Activated CD8-positive, alpha-beta memory T cell treated with anti-CD3 and anti-CD28 coated beads, Interleukin-2, amount 50 U/mL, for 24 hours (primary cell): ENCODE measurements around the gene COG7.
"Not testable (repeated sequence)": the region's sequence is repeated elsewhere in the genome, so short reads cannot be mapped to it uniquely, and the experiment has no call there.

ENCODE experiments used
- DNase-seq: peaks from one replicate; pipeline ENCODE4 v3.0.0-alpha.2; 2020; ENCODE audit errors: extremely low read depth

COG7 gene

DNA sequence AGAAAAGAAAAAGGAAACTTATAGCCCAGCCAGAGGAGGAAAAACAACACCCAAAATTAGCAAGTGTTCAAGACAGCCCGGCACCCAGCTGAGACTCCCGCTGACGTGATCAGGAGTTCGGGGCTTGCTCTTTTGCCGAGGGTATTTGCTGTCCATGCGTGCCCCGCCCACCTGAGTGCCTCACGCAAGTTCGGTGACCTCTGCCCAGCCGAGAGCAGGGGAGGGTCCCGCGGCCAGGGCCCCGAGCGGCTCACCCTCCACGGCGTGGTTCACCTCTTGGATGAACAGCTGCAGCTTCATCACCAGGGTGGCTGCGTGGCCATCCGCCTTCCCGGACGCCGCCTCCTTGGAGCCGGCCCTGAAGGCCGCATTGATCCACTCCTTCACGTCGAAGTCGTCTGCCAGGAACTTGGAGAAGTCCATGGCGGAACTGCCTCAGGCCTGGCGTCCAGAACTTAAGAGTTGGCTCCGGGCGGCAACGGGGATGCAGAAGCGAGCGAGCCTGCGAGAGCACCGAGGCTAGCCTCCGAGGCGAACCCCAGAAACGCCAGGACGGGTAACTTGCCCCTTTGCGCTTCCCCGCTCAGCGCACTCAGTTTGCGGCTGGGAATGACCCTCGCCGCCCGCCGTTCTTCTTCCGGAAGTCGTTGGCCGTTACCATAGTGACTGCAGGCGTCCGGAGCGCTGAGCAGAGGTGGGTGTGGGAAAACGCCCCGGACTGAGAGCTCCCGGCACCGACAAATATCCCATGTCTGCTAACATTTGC, at the start of gene COG7:
Gene COG7 (minus strand): TSS at position 618 of the 766 bp plus-strand sequence. CDS start 195 bp downstream, at position 423.
- DNase-seq: peak; percentile 73

DNA sequence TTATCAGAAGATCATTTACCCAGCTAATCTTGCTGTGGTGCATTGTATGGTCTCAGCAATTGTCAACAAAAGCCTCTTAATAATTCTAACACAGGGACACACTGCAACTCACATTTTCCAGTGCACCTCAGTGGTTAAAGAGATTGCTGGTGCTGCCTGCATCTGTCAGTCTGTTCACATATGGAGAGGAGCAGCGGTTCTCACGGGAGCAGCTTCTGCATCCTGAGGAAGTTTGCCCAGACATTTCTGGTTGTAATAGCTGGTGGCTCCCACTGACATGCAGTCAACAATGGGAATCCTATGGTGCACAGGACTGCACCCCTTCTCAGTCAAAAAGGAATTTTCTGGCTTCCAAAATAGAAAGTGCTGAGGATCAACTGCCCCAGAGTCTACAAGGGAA, 49.5 kb upstream of the COG7 start:
- DNase-seq: no peak

DNA sequence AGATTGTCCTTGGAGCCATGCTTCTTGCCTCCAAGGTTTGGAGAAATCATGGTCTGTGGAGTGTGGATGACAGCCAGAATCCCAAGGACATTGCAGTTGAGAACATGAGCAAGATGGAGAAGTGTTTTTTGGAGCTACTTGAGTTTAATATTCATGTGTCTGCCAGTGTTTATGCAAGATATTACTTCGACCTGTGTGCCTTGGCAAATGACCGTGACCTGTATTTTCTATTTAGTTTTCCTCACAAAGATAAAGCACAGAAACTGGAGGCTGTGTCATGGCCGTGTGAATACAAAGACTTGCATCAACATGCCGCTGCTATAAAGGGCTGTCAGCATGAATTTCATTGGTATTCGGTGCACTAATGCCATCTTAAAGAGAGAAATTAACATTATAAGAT, 48.3 kb upstream of the COG7 start:
- no peak for DNase-seq

DNA sequence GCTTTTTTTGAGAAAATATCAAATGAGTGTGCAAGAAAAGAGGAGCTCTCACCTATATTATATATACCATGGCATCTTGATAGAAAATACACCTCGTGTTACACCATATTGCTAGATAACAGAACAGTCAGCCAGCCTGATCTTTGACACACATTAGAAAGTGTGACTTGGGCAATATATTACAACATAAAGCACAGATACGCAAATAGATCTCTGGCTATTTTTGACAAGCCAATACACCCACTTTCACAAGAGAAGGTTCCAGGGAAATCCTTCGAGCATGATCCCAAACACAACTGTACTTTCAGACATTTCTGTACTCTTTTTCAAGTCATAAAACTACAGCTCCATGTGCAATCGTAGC, 47.9 kb upstream of the COG7 start:
- no peak for DNase-seq

DNA sequence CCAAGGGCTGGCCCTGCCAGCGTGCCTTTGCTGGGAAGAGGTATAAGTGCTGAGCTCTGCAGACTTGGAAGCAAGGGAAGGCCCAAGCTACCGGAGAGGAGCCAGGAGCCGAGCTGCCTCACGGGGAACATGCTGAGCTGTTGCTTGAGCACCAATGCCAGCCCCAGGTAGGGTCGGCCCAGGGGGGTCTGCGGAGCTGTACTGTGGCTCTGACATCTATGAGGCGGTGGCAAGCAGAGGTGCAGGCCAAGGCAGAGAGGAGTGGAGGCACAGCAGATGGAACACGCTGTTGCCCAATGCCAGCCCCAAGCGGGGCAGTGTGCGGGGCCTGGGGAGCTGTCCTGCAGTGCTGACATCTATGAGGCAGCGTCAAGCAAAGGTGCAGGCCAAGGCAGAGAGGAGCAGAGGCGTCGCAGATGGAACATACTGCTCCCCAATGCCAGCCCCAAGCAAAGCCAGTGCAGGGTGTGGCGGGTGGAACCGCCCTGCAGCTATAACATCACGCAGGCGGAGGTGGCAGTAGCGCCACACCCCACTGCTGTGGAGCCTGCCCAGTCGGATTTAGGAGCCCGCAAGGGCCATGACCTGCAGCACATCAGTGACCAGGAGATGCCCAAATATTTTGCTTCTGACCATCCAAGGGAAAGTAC, 47.3 kb upstream of the COG7 start:
- DNase-seq: no peak

DNA sequence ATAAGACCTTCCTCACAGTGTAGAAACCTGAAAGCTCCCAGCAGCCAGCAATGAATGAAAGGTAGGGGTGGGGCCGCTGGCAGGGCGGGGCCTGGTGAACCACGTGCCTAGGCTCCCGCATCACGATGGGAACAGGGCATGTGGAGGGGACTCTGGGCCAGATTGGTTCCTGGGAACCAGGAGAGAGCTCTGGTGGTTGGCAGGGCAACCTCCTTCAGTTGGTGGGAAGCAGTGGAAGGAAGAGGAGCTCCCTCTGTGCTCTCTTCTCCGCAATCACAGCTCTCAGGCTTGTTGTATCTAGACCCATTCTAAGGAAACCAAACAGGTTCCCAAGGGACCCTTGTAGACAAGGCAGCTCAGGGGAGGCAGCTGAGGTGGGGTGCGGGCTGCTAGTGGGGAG, 46.8 kb upstream of the COG7 start:
- DNase-seq: no peak

DNA sequence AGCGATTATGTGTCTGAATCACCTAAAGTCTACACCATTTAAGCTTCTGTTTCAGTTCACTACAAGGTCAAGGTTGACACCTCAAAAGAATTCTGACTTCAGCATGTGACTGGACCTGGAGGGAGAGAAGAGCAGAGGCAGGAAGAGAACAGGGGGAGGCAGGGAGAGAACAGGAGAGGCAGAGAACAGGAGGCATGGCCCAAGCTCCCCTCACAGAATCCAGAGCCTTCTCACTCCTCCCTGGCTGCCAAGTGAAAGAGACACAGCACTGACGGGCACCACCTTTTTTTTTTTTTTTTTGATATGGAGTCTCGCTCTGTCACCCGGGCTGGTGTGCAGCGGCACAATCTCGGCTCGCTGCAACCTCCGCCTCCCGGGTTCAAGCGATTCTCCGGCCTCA, 45.9 kb upstream of the COG7 start:
- DNase-seq: no peak

DNA sequence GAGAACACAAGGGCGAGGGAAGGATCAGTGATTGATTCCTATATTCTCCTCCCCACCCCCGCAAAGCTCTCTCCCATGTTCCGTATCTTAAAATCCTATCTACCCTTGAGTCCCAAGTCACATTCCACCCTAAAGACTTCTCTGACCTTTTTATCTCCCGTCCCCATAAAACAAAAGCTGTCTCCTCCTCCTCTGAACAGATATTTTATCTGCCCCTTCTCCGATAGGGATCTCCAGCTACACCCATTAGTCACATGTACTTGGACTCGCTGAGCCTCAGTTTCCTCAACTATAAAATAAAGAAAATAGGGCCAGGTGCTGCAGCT, 44.5 kb upstream of the COG7 start:
- no peak for DNase-seq

DNA sequence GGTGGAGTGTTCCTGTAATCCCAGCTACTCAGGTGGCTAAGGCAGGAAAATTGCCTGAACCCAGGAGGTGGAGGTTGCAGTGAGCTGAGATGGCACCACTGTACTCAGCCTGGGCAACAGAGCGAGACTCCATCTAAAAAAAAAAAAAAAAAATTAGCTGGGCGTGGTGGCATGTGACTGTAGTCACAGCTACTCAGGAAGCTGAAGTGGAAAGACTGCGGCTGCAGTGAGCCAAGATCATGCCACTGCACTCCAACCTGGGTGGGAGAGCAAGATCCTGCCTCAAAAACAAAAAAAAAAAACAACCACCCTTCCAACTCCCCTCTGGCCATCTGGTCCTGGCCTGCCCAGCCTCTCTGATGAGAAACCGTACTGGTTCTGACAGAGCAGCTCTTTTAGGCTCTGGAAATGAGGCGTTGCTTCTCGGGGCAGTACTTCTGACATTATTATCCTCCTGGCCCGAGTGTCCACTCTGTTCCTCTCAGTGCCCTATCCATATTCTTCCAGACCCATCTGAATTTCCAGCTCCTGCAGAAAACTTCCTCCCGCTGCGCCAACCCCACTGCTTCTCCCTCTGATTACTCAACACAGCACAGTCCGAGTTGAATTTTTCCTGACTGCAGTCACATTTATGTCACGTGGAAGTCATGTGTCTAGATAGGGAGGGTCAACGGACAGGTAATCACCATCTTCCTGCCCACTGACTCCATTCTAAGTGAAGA, 44.0 kb upstream of the COG7 start:
- DNase-seq: no peak

DNA sequence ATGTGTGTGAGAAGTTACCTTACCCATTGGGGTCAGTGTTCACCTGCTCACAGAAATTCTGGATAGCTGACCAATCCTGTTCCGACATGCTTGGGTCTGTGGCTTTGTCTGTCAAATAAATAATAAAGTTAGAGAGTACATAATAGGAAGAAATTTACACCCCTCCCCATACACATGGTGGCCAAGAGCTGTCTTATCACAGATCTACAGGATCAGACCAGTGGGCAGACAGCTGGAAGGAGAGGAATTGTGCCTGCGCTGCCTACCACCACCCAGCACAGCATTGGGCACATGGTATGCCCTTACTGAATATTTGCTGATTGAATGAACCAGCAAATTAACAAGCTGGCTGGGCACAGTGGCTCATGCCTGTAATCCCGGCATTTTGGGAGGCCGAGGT, 42.7 kb upstream of the COG7 start:
- no peak for DNase-seq

DNA sequence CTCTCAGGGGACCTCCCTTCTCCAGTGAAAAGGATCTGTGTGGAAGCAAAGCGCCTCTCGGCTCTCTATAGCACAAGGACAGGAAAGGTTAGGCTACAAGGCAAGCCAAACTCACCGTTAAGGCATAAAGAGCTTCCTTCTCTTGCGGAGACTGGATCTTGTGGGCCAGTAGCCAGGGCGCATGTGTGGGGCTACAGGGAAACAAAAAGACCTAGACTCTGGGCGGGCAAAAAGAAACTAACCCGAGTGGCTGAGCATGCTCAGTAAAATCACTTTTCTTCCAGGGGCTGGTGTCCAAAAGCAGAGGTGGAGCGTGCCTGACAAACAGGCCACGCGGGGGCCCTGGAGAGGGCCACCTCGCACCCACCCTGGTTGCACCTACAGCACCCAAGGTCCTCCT, 41.2 kb upstream of the COG7 start:
- DNase-seq: no peak

DNA sequence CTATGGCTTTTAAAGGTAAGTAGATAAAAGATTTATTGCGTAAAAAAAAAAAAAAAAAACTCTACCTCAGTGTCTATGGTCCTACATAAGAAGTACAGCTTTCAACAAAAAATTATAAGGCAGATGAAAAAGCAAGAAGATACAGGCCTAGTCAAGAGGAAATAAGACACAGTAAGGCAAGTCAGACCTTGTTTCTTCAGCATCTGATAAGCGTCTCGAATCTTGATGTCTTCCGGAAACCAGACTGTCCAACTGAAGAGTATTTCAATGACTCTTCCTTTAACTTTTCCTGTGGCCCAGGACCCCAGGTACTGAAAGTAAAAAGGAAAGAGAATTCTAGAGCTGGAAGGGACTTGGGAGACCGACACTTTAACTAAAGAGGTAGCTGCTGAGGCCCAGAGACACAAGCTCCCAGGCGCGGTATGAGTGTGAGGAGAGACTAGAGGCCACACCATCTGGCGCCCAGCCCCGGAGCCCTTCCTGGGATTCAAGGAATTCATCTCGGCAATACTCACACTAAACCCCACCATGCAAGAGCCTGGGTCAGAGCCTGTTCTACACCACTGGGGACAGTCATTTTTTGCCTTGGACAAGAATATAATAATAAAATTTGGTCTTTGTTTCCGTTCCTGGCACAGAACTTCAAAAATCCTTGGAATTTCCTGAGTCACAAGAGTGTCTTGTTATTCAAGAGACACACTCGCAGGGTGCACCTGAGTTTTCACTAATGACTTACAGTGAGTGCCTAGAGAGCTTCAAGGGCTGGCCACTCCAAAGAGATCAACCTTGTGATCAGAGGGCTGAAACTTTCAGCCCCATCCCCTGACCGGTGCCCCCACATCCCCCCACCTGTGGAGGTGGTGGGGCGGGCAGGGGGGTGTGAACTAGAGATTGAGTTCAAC, 38.8 kb upstream of the COG7 start:
- no peak for DNase-seq

DNA sequence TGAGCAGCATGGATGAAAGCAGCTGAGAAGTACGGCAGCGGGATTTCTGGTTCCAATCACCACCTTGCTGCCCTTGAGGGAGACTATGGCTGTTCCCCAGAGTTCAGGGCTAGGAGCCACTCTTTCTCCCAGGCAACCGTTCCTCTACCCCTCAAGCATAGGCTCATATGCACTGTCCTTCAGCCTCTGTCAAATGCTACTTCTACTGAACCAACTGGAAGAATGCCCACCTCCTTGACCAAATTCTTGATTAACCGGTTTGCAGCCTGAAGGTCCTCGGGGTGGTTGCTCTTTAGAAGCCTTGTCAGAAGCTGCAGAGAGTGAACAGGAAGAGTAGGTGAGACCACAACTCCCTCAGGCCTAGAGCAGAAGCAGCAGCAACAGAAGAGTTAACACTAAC, 33.5 kb upstream of the COG7 start:
- no peak for DNase-seq

DNA sequence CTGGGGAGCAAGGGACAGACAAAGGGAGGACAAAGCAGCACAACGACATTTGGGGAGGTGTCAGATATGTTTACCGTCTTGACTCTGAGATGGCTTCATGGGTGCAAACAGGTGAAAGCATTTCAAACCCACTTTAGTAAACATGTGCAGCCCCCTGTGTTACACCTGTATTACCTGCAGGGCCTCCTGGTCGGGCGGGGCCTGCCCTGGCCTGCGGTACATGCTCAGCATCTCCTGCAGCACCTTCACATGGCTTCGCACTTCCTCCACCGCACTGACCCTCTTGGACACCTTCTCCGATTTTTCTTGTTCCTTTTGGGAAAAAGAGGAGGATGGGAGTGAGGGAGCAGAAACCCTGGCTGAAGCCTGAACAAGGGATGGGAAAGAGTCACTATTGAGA, 32.9 kb upstream of the COG7 start:
- DNase-seq: no peak

DNA sequence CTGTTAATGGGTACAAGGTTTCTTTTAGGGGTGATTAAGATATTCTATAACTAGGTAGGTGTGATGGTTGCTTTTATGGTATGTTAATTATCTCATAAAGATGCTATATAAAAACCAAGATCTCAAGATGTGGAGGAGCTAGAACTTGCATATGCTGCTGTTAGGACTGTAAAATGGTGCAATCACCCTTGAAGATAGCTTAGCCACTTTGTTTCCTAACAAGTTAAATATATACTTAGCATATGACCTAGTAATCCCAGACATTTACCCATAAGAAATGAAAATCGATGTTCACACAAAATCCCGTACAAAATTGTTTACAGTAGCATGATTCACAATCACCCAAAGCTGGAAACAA, 32.2 kb upstream of the COG7 start:
- DNase-seq: no peak

DNA sequence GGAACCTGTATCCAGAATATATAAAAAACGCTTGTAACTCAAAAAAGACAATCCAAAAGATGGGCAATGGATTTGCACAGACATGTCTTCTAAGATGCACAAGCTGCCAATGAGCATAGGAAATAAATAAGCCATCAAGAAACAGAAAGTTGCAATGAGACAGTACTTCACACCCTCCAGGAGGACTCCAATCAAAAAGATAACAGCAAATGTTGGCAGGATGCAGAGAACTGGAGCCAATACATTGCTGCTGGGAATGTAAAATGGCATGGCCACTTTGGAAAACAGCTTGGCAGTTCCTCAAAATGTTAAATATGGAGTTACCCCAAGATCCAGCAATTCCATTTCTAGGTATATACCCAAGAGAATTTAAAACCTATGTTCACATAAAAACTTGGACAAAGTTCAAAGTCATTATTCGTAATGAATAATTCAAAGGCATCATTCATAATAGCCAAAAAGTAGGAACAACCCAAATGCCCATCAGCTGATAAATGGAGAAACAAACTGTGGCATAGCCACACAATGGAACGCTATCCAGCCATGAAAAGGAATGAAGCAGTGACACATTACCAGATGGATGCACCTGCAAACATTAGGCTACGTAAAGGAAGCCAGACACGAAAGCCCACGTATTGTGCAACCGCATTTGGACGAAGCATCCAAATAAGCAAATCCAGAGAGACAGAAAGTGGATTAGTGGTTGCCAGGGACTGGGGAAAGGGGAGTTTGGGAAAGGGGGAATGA, 31.7 kb upstream of the COG7 start:
- no peak for DNase-seq

DNA sequence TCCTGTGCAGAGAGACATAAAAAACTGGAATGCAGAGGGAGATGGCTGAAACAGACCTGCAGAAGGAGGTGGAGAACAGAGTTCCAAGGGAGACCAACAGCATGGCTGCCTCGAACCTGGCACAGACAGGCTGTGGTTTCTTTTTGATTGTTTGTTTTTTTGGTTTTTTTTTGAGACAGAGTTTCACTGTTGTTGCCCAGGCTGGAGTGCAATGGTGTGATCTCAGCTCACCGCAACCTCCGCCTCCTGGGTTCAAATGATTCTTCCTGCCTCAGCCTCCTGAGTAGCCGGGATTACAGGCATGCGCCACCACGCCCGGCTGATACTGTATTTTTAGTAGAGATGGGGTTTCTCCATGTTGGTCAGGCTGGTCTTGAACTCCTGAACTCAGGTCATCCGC, 30.5 kb upstream of the COG7 start:
- DNase-seq: not testable (repeated sequence)

DNA sequence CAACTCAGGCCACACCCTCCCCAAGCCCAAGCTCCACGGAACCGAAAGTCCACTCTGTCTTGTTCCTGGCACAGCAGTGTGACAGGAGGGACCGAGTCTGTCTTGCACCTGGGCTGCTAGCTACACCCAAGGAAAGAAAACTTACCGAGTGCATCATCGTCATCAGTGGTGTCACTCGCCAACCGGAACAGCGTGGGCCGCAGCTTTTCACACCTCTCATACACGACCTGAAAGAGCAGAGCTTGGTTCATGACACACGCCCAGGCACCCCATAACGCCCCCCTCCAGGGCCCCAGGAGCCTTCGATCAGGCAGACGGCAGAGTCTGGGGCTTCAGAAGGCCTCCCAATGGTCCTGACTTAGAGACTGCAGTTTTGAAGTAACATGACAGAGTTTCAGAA, 29.8 kb upstream of the COG7 start:
- no peak for DNase-seq

DNA sequence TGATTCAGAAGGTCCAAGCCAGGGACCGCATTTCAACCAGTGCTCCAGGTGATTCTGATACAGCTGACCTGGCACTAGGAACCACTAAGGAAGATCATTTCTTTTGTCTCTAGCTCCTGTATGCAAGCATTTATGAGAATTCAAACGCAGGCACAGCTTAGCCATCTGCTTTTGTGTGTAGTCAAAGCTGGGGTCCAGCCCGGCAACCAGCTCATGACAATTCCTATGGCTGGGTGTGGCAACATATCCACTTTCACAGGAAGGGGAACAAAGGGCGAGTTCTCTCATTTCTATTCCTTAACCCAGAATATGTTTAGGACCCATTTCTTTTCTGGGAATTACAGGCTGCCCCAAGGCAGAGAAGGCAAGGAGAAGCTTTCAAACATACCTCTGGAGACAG, 27.3 kb upstream of the COG7 start:
- DNase-seq: no peak

DNA sequence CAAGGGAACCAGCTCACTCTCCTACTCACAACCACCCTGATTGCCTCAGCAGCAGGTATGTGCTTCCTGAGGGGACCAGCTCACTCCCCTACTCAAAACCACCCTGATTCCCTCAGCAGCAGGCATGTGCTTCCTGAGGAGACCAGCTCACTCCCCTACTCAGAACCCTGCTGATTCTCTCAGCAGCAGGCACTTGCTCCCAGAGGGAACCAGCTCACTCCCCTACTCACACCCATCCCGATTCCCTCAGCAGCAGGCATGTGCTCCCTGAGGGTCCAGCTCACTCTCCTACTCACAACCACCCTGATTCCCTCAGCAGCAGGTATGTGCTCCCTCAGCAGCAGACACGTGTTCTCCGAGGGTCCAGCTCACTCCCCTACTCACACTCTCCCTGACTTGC, 26.1 kb upstream of the COG7 start:
- no peak for DNase-seq

DNA sequence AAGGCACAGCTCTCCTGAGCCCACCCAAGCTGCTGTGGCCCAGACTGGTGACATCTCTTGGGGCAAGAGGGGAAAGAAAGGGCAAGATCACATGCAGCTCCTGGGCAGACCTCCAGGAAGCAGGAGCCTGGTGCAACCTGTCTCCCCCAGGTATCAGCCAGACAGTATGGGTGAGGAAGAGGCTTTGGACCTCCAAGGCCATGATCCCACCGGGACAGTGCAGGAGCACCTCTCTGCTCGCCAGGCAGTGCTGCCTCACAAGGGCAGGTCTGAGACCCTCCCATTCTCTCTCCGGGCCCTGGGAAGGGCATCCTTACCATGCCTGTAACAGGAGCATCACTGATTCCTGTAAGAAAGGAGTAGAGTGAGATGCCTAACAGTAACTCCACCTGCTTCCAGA, 25.6 kb upstream of the COG7 start:
- DNase-seq: no peak

DNA sequence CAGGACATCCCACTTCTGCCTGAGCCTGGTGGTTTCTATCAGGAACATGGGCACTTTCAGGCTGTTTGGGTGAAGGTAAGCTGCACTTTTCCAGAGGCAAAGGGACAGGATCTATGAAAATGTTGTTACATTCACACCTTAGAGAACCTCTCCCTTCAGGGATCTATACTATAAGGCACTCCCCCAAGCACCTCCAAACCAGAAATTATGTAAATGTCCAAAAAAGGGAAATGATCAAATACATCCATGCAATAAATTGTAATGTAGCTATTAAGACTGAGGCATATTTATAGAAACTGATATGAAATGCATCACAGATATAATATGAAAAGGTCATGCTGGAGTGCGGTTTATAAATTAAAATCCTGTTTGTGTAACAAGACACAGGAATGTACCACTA, 23.3 kb upstream of the COG7 start:
- no peak for DNase-seq
